NCI-H146 (cell line): ENCODE results near the gene RASGRF1.
"Not testable (repeated sequence)": the region's sequence is repeated elsewhere in the genome, so short reads cannot be mapped to it uniquely, and the experiment has no call there.

Source experiments
- DNase-seq: peaks from one replicate; lab custom pipeline; 2025; lab: John Stamatoyannopoulos, UW

Gene RASGRF1

DNA sequence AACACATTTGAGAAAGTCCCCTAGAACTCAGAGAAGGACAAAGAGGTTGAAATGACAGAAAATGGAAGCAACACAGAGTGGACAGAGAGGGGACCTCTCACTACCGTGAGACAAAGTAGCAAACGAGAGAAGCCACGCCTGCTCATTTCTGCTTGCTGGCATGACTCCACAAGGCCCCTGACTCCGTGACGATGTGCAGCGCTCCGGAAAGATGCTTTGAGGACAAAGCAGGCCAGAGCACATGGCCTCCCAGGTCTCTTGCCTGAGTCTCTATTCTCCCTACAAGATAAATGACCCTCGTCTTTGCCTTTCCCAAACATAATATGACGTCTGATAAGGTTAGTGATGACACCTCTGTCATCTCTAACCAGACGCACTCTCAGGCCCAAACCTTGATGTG, 81.9 kb downstream of the RASGRF1 start:
- DNase-seq = peak; percentile 7

DNA sequence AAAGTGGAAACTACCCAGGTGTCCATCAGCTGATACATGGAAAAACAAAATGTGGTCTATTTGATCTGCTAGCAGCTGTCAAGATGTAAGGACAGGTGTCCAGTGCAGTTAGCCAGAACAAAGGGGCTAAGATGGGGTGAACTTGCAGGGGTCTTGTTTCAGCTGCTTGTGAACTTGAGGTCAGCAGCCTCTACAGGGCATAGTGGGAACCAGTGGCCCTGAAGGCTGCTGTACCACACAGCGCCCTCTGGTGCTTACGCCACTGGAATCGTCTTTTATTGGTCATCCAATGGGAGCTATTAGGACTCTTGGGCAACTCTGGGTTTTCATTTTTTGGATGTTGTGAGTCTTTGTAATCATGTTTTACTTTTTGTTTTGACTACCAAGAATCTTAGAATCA, 83.5 kb downstream of the RASGRF1 start:
- DNase-seq = peak; percentile 82

DNA sequence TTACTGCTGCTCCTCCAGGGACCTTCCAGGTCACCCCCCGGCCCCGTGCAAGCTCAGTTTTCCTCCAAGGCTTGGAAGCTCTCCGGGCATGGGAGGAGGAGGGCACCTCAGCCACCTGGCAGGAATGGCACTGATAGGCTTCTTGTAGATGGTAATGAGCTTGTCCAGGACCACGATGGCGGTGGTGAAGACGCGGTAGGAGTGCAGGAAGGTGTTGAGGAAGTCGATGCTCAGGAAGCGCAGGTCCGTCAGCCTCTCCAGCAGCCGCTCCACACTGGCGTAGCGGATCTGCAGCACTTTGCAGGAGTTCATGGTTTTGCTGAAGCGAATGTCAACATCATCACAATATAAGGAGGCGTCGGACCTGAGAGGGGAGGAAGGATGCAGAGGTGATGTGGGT, 84.5 kb downstream of the RASGRF1 start:
- DNase-seq = no peak

DNA sequence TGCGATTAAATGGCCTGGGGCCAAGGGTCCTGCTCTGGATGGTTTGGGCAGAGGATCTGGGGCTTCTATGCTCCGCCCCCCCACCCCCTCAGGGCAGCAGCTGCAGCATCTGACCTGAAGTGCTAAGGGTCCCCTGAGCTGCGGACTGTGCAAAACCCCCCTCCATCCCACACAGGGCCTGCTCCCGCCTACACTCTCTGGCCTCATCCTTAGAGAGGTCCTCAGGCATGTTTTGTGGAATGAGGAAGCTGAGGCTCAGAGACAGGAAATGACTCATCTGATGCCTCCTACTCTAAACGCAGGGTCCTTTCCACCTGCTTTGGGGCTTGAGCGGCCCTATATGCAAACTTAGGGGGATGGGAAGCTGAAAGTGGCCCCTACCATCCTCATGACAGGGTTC, 86.2 kb downstream of the RASGRF1 start:
- DNase-seq = no peak

DNA sequence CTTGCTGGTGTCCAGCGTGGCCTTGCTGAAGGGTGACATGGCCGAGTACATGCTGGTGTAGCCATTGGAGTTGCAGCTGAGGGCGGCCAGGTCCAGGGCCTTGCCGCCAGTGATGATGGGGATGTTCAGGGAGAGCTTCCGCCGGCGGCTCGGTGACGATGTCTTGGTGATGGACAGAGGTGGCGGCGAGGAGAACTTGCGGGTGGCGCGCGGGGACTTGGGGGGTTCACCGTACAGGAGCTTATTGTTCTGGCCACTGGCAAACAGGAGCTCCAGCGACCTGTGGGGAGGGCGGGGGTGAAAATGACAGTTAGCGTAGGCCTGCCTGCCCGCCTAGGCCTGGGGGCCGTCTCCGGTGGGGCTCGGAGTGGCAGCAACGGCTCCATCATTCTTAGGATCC, 86.7 kb downstream of the RASGRF1 start:
- DNase-seq = no peak

DNA sequence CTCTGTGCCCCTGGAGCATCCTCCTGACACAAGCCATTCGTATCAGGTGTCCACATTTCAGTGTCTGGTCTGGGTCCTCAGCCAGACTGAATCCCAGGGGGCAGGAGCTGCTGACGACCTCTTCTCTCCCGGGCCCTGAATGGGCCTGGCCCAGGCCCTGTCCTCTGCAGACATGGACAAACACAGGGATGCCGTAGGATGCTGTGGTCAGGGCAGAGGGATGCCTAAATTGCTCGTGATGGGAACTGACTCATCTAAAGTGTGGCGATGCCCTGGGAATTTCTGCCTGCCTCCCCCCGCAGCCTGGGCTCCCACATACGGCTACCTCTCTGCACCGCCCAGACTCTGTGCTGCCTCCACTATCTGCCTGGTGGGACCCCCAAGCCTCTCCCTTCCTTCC, 87.3 kb downstream of the RASGRF1 start:
- no peak for DNase-seq

DNA sequence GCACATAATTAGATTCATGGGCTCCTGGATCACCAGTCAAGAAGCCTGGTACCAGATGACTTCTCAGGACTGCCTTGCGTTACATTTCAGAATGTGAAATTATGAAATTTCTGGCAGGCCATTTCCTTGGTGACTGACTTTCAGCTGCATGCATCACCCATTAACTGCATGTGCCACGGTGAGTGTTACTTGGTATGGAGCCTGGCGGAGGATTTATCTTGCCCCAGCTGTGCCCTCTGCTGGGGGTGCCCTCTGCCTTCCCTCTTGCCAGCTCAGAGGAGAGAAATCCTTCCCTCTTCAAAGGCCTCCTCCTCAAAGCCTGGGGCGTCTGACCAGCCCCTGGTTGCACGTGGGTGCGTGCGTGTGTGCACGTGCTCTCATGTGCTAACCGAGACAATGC, 88.0 kb downstream of the RASGRF1 start:
- no peak for DNase-seq

DNA sequence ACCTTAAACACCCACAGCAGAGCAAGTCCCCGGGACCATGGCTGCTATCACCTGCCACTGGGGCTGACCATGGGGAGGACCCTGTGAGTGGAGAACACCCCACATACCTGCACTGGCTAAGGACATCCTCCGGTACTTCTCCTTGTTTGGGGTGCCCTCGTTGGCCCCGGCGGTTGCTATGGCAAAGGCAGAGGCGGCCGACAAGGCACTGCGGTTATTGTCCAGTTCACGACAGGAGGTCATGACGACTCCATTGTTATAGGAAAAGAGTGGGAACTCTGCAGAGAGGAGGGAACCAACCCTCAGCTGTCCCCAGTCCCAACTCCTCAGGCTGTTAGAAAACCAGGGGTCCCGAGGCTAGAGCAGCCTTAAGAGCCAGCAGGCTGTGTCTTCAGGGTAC, 90.9 kb downstream of the RASGRF1 start:
- peak; percentile 17 for DNase-seq

DNA sequence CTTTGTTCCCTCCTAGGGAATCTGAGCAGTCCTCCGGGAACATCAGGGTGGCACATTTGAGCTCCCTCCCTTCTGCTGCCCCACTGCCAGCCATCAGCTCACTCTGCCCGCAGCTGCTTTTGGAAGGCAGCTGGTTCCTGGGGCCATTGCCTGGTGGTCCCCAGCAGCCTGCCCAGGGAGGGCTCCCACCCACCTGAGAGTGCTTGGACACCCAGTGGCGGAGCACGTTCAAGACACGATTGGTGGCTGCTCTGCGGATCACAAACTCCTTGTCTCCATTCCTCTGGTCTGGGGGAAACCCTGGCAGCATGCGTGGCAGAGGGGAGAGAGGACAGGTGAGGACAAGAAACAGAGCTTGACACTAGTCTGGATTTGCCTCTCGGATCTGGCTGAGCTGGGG, 92.1 kb downstream of the RASGRF1 start:
- no peak for DNase-seq

DNA sequence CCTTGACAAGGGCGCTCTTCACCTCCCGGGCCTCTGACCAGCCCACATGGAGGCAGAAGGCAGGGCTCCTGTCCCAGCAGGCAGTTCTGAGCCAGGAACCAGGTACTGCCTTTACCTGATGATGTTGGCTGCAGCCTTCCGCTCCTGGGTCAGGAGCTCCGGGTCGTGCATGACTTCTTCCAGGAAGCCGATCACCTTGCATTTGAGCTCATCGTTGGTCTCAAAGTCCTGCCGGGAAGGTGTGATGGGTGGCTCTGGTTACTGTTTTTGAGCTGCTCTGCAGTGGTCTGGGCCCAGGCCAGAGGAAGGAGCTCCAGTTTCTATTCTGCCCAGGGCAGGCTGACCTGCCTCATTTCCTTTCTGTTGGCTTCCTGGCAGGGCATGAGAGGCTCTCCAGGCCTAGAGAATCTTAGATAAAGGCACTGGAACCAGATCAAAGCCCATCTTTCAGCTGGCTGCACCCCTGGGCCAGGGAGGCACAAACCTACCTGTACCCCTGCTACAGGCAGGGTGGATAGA, 92.5 kb downstream of the RASGRF1 start:
- no peak for DNase-seq

DNA sequence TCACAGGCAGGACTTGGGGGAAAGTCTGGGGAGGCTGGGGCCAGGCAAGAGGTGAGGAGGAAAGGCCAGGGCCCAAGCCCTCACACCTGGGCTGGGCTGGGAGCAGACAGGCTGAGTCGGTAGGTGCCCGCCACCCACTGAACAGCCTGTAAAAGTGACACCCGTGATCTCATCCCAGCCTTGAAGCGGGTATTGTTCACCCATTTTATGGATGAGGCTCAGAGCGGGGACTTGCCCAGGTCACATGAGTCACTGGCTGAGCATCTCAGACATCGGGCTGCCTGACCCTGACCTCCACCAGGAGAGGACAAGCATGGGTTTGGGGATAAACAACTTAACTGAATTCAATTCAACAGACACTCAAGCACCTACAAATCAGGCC, 93.7 kb downstream of the RASGRF1 start:
- no peak for DNase-seq

DNA sequence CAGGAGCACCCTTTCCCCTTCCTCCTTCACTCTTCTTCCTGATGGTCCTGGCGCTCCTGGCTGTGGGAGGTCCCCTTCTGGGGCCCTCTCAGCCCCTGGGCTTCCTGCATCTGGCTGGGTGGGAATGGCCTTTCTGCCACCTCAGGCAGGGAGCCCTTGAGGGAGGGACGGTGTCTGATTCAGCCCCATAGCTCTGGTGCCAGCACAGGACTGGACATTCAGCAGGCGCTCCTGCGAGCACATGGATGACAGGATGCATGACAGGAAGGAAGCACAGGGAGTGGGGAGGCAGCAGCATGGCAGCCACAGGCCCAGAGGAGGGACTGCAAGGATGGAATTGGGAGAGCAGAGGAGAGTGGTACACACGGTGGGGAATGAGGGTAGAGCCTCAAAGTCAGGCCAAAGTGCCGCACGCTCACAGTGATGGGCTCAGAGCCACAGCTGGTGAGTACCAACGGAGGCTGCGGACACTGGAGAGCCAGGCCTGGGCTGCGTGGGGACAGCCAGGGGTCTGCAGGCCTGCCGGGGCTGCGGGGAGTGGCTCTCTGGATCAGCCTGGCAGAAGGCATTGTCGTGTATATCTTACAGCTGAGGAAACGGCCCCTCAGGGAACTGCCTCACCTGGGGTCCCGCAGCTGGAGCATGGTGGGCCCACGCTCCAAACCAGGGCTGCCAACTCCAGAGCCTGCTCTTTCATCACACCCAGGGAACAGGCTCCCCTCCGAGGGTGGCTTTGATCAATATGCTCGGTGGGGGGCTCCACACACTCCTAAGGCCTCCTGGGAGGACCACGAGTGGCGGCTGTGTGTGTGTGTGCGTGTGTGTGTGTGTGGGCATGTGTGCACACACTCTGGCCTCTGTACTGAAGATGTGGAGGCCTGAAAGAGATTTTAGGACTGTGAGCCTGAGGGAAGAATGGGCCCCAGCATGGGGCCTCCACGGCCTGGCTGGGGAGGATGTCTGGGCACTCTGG, 94.4 kb downstream of the RASGRF1 start:
- peak; percentile 5 for DNase-seq

DNA sequence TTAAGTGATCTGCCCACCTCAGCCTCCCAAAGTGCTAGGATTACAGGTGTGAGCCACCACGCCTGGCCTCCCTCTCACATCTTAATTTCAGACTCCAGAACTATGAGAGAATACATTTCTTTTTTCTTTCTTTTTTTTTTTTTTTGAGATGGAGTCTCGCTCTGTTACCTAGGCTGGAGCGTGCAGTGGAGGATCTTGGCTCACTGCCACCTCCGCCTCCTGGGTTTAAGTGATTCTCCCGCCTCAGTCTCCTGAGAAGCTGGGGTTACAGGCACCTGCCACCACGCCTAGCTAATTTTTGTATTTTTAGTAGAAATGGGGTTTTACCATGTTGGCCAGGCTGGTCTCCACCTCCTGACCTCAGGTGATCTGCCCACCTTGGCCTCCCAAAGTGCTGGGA, 95.4 kb downstream of the RASGRF1 start:
- DNase-seq = not testable (repeated sequence)

DNA sequence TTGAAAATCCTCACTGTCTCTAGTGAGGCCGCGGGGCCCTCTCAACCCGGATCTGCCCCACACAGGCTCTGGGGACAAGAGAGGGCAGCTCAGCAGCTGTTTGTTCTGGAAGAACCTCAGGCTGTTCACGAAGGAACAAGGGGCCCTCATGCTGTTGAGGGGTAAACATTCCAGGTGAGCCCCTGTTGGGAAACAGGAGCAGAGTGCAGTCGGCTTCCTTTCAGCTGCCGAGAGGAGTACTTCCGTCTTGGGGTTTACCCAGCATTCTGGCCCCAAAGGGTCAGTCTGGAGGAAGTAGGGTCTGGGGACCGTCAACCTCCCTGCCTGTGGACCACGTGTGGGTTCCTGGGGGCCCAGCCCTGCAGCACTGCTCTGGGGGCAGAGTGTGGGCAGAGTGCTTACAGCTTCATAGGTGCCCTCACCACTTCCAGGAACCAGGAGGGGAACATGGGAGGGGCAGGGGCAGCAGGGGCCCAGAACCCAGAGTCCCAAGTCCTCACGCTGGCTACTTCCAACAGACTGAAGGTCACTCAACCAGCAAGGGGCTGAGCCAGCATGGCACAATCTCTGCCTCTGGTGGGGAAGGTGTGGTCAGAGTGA, 96.5 kb downstream of the RASGRF1 start:
- DNase-seq = peak; percentile 24

DNA sequence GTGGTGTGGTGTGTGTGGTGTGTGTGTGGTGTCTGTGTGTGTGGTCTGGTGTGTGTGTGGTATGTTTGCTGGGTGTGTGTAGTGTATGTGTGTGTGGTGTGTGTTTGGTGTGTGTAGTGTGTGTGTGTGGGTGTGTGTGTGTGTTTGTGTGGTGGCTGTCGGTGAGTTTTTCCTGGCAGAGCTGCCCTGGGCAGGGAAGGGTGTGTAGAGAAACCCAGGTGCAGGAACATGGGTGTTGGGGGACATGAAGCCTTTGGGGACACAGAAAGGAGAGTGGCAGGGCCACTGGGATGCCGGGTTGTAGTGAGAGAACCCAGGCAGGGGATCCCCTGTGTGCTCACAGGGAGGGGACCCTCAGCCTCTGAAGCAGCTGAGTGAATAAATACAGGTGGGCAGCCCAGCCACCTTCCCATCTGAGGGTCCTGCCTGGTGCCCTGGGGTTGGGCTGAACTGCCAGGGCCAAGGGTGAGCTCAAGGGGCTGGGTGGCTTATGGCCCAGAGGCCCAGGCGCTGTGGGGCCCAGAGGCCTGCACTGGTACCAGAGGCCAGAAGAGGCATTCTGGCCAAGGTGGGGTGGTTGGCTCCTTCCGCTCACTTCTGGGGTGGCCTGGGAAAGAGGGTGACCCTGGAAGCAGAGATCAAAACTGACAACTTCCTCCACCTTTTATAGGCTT, 97.2 kb downstream of the RASGRF1 start:
- DNase-seq = no peak

DNA sequence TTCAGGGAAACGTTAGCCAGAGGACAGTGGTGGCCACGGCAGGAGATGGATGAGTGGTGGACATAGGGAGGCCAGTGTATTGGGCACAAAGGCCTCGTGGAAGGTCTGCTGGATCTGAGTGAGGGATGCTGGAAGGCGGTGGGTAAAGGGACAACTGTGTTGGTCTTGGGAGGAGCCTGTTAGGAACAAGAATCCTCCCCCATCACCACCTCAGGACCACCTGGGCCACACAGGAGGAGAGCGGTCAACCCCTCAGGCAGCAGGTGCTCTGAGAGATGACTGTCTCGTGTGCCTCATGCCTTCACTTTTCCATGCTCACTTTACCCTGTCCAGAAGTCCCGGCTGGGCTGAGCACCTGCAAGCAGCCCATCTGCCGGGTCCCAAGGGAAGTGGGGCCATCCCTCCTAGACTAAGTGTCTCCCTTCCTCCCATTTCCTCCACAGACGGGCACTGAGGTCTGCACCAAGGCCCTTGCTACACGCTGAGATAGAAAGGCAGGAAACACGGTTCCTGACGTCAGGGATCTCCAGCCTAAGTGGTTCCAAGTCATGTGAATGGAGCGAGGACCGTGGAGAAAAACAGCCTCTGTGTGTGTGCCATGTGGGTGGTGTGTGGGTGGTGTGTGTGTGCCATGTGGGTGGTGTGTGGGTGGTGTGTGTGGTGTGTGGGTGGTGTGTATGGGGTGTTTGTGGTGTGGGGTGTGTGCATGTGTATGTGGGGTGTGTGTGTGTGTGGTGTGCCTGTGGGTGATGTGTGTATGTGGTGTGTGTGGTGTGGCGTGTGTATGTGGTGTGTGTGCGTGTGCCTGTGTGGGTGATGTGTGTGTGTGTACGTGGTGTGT, 97.9 kb downstream of the RASGRF1 start:
- no peak for DNase-seq

DNA sequence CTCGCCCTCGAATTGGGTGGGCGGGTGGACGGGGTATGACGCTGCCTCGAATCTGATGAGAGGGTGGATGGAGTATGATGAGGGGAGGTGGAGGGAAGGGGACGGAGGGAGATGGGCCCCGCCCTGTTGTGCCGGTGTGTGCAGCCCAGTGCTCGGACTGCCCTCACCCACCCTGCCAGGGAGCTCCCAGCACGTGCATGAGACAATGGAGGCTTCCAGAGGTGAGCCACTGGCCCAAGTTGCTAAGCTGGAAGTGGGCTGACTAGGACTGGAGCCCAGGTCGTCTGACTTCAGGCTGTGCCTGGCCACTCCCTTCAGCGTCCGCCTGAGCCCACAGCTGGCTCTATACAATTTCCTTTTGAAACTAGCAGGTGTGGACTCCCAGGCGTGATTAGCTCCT, 98.7 kb downstream of the RASGRF1 start:
- DNase-seq = no peak

DNA sequence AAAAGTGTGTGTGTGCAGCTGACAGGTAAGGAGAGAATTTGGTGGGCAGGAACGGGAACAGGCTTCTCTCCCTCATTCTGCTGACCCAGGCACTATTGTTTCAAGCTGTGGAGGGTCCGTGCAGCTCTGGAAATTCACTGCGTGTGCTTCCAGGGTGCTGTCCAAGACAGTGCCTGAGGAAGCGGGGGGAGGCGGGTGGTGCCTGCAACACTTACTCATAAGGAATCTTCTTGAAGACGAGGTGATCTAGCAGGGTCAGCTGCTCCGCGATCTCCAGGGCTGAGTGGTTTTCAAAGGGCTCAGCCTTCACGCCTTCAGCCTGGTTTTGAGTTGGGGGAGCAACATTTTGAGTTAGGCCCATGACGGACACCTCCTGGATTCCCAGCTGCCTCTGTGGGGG, 99.1 kb downstream of the RASGRF1 start:
- DNase-seq = no peak

DNA sequence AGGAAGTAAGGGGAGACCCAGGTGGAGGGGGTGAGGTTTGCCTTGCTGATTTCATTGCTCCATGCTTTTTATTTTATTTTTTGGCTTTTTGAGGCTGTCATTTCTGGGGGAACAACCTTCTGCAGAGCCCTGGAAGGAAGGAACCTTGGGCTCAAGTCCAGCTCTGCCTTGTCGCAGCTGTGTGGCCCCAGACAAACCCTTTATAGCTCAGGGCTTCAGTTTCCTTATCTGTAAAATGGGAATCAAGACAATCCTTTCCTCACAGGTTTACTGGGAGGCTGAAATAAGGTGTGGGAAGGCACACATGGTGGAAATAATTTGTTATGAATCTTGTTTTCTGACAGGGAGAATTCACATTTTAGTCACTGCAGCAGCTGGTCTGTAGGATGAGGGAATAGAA, 100.3 kb downstream of the RASGRF1 start:
- no peak for DNase-seq

DNA sequence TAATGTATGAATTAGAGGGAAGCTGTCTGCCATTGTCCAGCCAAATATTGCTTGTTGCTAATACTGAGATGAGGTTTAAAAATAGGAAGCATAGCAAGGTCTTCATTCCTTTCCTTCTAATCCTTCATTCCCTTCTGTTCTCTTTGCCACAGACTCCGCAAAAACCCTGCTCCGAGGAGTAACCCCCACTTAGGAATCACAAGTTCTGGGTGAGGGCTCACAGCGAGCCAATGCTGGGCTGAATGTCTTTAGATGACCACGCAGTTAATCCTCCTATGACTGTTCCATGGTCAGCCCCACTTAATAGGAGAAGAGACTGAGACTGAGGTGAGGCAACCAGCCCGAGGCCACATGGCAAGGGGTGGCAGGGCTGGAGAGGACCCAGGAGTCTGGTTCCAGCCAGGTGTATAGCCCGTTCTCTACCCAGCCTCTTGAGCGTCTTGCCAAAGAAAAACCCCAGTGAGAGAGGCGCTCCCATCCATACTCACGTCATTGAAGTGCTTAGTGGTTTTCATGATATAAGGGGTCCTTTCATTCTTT, 100.8 kb downstream of the RASGRF1 start:
- no peak for DNase-seq

DNA sequence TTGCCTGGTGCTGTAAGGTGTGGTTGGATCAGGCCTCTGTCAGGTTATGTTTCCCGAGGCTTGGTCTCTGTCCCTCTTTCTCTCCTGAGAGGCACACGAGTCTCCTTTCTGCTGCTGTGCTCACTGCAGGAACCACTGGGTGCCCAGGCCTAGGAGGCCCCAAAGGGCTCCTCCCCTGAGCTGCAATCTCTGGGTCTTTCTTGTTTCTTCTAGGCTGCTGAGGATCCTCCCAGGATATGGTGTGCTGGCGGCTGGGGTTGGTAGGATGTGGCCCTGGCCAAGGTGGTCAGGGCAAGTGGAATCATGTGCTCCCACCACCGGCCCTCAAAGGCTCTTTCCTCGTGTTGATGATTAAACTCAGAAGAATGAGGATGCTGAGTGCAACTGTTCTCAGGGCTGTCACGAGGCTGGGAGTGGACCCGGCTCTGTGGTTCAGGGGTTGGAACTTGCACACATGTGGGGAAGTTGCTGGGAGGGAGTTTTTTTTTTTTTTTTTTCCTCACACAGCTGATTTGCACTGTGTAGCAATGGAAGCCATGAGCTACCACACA, 102.1 kb downstream of the RASGRF1 start:
- DNase-seq = no peak
